NCI-H774 (cell line): Measurements from ENCODE around the gene PNPLA3.

Source experiments
- DNase-seq: peaks from one replicate; lab custom pipeline; 2025; lab: John Stamatoyannopoulos, UW

Gene PNPLA3

DNA sequence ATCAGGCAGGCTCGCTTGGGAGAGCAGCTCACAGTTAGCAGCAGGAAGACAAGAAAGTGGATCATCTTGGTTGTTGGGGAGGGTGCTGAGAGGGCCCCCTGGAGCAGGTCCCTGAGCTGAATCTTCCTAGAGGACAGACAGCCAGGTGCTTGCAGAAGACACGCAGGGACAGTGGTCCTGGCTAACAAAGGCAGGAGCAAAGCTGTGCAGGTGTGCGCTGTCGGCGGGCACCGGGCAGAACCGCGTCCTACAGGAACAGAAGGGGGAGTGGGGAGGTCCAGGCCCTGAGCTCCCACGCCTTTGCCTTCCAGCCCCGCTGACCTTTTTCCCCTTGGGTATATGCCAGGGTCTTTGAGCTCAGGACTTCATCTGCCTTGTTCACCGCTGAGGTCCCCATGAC, 70.4 kb downstream of the PNPLA3 start:
- DNase-seq: no peak

- DNase-seq: no peak
These were observed 70.8 kb downstream of the PNPLA3 start for GRCh38 chr22:43994416-43994815.

- DNase-seq: no peak
These were observed 71.6 kb downstream of the PNPLA3 start for GRCh38 chr22:43995057-43995685.

- no peak for DNase-seq
These were observed 72.2 kb downstream of the PNPLA3 start for GRCh38 chr22:43995798-43996169.

- no peak for DNase-seq
These were observed 72.8 kb downstream of the PNPLA3 start for GRCh38 chr22:43996170-43996980.

GRCh38 chr22:43996981-43997265, 73.3 kb downstream of the PNPLA3 start:
- DNase-seq: no peak
